Stromal cell of bone marrow (primary cell): Measurements from ENCODE around the gene LAGE3.

Source experiments
- DNase-seq: peaks from one replicate; pipeline ENCODE4 v3.0.0-alpha.2; 2012; ENCODE audit warnings: low read depth

LAGE3 gene

DNA sequence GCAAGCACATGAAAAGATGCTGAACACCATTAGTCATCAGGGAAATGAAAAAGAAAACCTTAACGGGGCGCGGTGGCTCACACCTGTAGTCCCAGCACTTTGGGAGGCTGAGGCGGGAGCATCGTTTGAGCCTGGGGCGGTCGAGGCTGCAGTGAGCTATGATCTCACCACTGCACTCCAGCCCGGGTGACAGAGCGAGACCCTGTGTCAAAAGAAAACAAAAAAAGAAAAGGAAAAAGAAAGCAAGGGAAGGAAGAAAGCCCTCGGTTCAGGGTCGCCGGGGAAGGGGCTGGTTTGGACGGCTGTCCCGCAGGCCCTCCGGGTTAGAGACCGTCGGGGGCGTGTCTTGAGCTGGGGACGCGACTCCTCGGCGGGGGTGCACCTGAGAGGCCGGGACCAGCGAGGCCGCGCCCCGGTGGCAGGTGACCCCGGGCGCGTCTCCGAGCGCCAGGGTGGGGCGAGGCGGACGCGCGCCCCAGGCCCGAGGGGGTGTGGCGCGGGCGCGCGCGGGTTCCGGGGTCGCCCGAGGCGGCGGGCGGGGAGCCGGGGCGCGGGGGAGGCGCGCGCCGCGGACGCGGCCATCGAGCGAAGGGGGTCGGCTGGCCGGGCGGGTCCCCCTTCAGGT, 21.5 kb downstream of the LAGE3 start:
- DNase-seq, result no peak

DNA sequence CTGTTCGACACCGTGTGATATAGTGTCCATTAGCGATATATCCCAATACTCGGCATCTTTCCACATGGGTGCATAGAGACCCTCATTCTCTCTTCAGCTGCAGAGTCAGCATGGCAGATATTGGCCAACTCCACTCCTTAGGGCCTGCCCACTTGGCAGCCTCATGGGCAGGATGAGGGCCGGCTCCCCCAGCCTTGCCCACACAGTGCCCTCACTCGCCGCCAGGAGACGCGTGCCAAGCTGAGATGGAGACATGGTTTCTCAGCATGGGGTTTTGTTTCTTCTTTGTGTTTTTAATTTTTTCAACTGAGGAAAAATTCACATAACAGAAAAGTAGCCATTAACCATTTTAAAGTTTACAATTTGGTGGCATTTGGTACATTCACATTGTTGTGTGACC, 26.3 kb downstream of the LAGE3 start:
- DNase-seq, result no peak

DNA sequence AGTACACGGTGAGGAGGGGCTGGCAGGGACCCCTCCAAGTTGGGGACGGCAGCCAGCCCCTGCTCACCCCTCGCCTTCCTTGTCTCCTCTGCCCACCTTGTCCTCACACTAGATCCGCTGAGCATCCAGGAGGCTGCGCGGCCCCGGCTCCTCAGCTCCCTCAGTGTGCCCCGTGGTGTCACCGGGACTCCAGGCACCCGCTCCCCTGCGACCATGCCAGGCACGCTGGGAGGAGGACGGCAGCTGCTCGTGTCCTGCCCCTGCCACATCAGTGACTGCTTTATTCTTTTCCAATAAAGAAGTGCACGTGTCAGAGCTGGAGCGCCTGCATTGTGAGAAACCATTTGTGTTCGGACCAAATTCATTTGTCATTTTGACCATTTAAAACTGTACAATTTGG, 28.8 kb downstream of the LAGE3 start:
- DNase-seq, result no peak

DNA sequence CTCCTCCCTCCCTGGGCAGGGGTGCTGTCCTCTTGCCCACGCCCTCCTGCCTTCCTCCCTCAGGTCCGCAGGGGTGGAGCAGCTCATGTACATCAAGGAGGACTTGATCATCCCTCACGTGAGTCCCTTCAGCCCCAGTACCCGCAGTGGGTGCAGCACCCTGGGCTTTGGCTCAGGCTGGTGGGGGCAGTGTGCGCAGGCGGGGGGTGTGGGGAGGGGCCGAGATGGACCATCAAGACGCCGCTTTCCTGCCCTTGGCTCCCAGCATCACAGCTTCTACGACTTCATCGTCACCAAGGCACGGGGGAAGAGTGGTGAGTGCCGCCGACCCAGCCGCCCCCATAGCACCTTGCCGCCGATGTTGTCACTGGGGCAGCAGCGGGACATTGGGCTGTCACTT, 29.5 kb downstream of the LAGE3 start:
- no peak for DNase-seq

DNA sequence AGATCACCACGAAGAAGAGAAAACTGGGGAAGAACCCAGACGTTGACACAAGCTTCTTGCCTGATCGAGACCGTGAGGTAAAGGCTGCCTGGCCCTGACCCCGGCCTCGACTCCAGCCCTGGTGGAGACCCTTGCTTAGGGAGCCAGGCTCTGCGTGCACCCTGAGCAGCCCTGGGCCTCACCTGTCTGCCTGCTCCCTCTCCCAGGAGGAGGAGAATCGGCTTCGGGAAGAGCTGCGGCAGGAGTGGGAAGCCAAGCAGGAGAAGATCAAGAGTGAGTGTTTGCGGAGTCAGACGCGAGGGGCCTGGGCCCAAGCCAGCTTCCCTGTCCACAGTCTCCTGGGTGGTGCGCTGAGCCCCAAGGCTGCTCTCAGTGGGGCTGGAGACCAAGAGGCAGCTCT, 30.6 kb downstream of the LAGE3 start:
- DNase-seq, result no peak

DNA sequence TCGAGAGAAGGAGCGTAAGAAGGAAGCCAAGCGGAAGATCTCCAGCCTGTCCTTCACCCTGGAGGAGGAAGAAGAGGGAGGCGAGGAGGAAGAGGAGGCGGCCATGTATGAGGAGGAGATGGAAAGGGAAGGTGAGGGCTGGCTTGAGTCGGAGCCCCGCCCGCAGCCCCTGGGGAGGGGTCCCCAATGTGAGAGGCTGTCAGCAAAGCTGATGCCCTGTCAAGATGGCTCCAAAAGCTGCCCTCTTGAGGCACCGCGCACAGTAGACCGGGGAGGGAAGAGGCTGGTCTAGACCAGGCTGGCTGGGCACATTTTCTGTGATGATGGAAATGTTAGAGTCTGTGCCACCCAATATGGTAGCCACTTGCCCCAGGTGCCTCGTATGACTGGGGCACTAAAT, 32.7 kb downstream of the LAGE3 start:
- DNase-seq, result no peak

DNA sequence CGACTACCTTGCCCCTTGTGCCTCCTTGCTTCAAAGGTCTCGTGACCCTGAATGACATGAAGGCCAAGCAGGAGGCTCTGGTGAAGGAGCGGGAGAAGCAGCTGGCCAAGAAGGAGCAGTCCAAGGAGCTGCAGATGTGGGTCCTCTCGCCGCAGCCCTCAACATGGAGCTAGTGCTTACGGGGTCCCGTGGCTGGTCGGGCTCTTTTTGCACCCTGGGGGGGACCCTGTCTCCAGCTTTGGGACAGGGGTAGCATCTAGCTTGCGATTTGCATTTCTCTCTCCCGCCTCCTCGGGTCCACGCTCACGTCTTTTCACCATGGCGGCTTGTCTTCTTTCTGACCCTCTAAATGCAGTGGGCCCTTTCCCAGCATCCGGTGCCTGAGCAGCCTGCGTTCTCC, 33.3 kb downstream of the LAGE3 start:
- DNase-seq, result no peak

DNA sequence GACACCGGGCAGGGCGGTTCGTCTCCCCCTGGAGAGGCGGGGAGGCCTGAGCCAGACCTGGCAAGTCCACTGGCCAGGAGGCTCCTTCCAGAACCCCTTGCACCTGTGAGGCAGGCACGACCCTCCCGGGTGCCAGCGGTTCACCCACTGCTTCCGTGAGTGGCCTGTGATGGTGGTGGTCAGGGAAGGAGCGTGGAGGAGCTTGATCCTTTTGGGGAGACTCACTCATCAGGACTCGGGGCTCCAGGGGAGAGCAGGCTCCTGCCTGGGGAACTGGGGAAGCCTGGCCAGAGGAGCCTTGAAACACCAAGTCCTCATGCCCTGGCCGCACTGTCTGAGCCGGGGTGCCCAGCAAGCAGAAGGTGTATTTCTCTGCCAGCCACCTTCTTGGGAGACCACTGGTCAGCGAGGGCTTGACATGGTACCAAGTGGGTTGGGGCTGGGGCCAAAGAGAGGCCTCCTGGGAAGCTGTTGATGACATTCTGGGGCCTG, 34.3 kb downstream of the LAGE3 start:
- no peak for DNase-seq

DNA sequence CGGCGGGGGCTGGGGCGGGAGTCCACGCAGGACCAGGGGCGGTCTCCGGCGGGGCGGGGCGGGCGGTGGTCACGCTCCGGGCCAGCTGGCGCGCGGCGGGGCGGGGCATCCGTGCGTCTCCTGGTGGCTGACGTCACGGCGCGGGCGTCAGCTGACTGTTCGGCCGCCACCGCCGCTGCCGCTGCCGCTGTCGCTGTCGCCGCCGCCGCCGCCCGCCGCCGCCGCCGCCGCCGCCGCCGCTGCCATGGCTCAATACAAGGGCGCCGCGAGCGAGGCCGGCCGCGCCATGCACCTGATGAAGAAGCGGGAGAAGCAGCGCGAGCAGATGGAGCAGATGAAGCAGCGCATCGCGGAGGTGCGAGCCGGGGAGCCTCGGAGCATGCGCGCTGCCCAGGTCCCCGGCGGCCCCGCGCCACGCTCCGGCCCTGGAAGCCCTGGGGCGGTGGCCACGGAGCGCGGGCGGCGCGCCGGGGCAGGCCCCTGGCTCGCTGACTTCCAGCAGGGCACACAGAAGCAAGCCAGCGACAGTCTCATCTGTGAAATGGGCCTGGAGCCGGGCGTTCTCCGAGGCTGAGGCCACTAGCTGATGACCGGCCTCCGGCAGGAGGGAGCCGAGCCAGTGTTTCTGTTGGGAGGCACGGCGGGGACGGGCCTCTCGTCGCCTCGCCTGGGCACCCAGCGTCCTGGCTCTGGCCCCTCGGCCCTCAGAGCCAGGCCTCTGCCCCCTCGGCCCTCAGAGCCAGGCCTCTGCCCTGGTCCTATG, 34.9 kb downstream of the LAGE3 start, which contains the start of gene FAM50A:
FAM50A (plus strand) TSS at position 150 of the 763 bp plus-strand sequence; CDS start at position 245, 95 bp downstream.
- DNase-seq, result peak; percentile 39

DNA sequence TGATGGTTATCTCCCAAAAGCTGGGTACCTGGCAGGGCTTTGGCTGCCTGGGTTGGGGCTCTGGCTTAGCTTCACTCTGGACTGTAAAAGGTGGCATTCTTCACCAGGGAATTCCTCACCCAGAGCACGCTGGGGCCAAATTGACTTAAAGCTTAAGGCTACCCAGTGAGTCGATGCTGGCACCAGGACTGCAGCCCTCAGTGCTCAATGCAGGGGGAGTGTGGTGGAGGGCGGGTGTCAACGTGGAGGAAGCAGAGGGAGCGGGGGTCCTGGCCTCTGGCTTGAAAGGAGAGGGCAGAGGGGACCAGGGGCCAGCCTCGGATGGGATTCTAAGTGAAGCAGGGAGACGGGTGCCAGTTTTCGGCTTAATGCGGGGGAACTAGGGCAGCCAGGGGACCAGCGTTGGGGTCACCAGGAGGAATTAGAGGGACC, 35.6 kb downstream of the LAGE3 start:
- no peak for DNase-seq

DNA sequence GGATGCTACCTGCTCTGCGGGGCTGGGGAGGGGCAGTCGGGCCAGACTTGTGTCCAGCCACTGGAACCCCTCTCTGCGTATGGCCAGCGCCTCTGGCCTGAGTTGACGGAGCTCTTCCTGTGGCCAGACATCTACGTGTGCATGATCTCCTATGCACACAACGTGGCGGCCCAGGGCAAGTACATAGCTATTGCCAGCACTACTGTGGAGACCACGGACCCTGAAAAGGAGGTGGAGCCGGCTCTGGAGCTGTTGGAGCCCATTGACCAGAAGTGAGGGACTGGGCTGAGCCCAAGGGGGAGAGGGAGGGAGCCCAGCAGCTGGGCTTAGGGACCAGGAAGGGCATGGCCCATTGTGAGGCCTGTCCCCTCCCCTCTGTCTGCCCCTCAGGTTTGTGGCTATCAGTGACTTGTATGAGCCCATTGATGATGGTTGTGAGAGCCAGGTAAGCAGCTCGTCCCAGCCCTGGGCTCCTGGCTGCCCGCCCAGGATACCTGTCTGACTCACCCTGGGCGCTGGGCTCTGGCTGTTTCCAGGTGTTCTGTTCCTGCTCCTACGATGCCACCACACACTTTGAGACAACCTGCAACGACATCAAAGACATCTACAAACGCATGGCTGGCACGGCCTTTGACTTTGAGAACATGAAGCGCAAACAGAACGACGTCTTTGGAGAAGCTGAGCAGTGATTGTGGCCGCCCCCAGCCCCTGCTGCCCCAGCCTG, 36.9 kb downstream of the LAGE3 start:
- no peak for DNase-seq

DNA sequence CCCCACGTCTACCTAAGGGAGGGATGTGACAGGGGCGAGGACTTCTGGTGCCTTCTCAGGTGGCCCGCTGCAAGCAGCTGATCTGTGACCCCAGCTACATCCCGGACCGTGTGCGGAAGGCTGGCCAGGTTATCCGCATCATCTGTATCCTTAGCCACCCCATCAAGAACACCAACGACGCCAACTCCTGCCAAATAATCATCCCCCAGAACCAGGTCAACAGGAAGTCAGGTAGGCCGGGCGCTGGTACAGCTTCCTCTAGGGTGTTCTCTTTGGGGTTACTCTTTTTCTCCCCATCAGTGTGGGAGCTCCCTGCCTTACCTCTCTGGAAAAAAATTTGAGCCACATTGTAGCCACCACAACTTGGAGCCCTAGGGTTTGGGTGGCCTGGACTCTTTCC, 37.5 kb downstream of the LAGE3 start:
- DNase-seq, result no peak

DNA sequence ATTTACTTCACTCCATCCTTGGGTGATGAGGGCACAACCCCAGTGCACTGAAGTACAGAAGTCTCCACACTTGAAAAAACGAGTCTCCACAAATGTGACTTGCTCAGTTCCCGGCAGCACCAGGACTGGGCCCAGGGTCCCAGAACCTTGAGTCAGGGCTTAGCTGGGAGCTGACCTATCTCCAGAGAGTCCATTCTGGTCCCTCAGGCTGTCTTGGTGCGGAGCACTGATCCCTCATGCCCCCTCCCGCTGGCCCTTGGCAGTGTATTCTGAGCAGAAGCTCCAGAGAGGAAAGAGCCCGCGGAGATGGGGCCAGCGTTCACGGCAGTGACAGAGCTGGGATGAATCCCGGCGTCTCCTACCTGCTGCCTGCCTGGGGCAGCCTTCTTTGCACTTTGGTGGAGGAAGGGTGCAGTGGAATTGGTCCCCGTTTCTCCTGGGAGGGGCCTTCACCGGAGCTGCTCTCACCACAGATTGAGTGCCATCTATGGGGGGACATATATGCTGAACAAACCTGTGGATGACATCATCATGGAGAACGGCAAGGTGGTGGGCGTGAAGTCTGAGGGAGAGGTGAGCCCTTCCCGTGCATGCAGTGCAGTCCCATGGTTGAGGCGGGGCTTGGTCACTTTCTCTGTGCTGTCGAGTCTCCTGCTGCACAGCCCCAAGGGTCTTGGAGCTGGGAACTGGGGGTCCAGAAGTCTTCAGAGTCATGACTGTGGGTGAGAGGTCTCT, 38.3 kb downstream of the LAGE3 start:
- DNase-seq, result no peak

DNA sequence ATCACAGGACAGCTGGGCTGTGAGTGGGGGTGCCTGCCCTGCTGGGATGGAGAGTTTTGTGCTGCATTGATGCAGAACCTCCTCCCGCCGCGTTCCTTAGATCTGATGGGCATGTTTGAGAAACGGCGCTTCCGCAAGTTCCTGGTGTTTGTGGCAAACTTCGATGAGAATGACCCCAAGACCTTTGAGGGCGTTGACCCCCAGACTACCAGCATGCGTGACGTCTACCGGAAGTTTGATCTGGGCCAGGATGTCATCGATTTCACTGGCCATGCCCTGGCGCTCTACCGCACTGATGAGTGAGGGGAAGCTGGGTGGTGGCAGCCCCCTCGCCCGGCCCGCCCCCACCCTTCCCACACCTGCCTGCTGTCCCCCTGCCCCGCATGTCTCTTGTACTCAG, 39.2 kb downstream of the LAGE3 start:
- no peak for DNase-seq

DNA sequence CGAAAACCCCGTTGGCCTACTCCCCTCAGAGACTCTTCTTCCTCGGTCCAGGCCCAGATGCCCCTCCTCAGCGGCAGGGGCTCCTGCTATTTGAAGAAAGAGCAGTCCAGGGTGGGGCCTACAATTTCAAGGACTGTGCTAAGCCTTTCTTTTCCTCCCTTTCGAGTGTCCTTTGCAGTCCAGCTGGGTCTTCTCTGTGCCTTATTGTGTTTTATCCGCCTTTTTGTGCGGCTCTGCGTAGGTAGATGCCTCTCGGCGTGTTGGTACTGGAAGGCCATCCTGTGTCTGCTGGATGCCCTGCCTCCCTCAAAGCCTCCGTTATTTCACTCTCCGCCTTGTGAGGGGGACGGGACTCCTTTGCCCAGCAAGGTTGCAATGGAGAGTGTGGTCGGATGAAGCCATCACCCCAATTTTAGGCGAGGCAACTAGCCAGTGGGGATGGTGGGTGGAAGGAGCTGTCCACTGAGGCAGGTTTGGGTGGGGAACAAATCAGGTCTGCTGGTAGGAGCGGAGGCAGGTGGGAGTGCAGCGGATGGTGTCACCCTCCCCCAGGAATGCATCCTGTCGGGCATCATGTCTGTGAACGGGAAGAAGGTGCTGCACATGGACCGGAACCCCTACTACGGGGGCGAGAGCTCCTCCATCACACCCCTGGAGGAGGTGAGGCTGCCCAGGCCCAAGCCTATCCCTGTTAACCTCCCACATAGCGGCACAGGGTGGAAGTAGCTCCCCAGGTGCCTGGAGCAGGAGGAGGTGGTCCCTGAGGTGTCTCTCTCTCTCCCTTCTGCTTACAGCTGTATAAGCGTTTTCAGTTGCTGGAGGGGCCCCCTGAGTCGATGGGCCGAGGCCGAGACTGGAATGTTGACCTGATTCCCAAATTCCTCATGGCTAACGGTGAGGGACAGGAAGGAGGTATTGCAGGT, 40.8 kb downstream of the LAGE3 start:
- DNase-seq, result no peak

DNA sequence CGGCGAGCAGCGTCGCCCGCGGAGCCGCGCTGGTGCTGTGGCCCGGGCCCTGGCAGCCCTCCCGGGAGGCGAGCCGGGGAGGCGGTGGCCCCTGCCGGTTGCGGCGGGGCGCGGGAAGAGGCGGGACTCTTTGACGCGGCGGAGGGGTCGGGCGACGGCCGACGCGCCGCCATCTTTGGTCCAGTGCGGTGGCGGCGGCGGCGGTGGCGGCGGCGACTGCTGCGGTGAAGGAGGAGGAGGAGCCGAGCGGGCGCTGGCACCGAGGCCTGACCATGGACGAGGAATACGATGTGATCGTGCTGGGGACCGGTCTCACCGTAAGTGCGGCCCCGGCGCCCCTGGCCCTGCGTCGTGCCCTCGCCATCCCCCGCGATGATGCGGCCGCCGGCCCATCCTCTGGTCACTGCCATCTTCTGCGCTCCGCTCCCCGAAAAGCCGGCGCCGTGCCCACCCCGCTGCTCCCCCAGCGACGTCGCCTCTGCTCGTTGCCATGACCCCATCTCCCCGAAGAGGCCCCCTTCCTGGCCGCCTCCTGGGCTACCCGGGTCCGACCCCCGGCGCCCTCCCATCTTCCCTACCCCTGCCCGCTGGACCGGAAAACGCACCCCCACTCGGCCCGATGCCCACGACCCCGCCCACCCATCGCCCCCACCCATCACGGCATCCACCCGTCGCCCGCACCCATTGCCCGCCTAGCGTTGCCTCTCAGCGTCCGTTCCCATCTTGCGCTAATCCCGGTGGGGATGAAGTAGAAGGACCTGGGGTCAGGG, 41.9 kb downstream of the LAGE3 start, which contains the start of gene GDI1:
GDI1 (plus strand) TSS at position 172 of the 770 bp plus-strand sequence; CDS start at position 273, 101 bp downstream.
- DNase-seq, result no peak

DNA sequence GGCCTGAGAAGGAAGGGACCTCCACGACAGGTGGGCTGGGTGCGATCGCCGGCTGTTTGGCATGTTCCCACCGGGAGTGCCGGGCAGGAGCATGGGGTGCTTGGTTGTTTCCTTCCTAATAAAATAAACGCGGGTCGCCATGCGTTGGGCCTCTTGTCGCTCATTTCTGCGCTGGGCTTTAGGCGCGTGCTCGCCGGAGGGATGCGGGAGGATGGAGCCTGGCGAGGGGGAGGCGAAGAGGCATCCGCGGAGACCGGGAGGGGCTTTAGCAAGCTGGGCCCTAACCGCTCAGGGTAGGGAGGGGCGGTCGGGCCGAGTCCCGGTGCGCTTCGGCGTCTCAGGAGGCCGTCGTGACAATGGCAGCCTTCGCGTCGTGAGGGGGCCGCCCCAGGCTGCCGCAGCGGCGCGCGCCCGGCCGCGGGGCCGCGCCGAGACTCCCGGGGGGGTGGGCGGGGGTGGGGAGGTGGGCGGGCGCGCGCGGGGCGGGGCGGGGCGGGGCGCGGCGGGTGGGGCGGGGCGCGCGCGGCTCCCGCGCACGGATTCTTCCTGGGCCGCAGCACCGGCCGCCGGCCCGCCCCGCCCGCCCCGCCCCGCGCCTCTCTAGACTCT, 42.6 kb downstream of the LAGE3 start:
- DNase-seq, result no peak

DNA sequence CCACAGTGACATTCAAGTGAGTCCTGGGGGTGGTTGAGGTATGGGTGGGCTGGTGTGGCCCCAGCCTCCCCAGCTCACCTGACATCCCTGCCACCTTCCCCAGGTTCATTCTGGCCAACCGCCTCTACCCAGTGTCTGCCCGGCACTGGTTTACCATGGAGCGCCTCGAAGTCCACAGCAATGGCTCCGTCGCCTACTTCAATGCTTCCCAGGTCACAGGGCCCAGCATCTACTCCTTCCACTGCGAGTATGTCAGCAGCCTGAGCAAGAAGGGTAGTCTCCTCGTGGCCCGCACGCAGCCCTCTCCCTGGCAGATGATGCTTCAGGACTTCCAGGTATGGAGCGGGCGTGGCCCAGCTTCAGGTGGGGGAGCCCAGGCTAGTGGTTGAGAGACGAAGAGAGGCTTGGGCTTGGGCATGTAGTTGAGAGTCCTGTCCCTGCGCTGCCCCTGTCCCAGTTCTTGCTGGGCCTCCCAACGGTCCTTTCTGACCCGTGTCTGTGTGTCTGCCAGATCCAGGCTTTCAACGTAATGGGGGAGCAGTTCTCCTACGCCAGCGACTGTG, 43.8 kb downstream of the LAGE3 start:
- no peak for DNase-seq

DNA sequence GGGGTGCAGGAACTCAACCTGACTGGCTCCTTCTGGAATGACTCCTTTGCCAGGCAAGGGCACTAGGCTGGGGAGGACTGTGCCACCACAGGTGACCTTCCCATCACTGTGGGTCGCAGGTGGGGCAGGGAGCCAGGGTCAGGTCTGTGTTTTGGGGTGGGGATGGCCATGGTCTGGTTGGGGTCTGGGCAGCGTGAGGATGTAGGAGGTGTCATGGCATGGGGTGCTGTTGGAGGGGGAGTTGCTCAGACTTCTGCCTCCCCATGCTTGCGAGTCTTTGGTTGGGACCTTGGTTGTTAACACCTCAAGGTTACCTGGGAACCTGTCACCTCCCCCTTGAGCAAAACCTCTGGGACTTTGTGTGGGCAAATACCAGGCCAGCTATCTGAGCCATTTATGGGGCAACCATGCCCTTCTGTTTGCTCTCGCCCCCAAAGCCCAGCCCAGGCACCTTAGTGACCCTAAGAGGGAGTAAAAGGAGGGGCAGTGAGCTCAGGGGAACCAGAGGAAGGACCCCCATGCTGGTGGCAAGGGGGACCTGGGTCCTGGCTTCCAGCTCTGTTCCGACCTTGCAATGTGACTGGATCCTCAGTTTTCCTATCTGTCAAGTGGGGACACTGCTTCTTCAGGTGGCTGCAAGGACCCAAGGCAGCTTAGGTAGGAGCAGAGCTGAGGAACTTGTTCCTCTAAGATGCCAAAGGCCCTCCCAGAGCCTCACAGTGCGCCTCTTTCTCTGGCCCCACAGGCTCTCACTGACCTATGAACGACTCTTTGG, 44.5 kb downstream of the LAGE3 start:
- no peak for DNase-seq
